ELR (cell line): ENCODE data around the gene MX1.

Experiments used
- DNase-seq: peaks from one replicate; pipeline ENCODE4 v3.0.0-alpha.2; 2015; ENCODE audit warnings: low read depth

Gene MX1

DNA sequence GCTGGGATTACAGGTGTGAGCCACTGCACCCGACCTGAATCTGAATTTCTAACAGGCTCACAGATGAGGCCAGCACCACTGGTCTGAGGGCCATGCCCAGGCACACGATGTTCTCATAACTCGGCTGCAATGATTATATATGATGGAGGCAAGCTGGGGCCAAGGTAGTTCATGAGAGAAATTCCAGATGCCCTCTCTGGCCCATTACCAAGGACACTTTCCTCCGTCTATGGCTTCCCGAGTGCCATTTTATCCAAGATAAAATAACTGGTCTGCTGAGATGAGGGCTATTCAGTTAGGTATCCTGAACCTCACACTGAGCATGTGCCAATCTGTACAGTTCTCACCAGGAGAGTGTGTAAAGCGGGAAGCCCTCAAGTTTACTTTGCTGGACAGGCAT is 65.4 kb downstream of the MX1 start:
- DNase-seq: no peak

DNA sequence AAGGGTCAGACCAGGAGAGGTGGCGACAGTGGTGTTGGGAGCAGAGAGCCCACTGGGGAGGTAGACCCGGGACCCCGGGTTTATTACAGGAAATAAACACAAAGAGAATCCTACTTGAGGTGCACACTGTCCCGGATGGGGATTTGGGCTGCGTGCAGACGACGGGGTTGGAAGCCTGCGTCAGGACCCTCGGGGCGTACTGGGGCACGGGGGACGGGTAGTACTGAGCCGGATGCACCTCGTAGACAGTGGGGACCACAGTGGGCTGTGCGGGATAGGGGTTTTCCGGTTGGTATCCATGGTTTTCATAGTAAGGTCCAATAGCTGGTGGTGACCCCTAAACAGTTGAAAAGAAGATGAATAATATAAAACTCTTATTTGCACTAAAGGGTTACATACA is 68.2 kb downstream of the MX1 start:
- no peak for DNase-seq

DNA sequence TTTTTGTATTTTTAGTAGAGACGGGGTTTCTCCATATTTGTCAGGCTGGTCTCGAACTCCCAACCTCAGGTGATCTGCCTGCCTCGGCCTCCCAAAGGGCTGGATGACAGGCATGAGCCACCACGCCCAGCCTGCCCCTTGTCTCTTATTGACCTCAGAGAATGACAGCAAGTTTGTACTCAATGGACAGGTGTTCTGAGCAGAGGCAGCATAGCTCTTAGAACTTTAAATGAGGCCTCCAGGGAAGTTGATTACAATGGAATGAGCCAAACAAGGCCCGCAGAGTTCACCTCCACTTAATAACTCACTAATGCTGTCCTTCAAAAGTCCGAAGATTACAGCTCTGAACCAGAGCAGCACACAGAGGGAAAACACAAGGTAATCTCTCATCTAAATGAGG is 71.0 kb downstream of the MX1 start:
- no peak for DNase-seq

DNA sequence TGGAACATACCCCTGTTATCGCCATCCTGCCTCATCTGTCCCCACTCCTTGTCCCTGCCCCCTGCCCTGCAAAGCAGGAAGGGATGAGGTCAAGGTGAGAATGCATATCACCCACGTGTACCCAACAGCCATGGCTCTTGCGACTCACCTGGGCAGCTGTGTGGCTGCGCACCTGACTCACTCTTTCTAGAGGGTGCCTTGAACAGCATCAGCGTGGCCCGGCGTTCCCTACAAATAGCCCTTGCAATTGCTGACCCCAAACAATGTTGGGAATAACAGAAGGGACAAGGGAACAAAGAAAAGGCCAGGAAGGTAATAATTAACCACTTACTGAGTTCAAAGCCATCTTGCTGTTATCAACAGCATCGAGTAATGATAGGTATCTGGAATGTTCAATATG is 71.7 kb downstream of the MX1 start:
- DNase-seq: no peak

DNA sequence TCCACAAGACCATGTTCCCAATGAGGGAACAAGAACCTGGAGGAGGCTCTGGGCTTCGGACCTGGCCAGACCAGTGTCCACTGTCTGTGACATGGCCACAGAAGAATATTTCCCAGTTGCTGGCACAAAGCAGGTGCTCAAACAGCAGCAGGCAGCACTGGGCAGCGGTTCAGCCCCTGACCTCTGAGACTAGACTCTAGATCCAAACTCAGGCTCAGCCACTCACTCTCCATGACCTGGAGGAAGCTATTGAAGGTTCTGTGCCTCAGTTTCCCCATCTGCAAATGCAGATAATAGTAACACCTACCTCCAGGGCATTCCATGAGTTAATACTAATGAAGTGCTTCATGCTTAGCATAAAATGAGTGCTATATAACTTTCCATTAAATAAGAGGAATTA is 73.9 kb downstream of the MX1 start:
- no peak for DNase-seq

DNA sequence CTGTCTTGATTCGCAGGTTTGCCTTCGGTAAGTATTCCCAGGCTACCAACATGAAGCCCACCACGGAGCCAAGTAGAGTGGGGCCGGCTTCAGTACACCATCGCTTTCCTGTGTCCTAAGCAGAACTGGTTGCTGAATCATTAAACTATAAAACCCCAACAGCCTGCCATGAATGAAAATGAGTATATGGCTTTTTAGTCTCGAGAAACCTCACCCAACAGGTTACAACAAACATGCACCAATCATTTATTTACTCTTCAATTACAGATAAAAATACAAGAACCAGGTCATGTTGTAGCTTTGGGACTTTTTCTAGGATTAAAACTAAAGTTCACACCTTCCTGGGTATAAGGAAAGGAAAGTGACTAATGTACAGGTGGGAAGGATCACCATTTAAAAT is 74.3 kb downstream of the MX1 start:
- no peak for DNase-seq

DNA sequence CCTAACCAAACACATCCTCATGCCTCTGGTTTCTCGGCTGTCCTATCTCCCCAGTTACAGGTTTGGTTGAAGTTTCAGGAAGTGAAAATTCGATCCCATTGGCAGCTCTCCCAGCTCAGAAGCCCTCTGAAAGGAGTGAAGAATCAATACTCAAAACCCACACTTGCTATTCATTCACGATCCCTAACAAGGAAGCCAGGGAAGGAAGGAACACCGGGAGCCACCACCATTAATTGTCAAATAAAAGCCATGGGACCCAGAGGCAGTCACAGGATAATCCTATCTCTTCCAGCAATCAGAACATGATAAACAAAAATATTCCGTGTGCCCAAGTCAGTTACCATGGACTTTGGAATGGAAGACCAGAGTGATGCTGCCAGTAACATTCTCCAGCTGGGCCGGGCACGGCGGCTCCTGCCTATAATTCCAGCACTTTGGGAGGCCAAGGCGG is 74.9 kb downstream of the MX1 start:
- DNase-seq: no peak

DNA sequence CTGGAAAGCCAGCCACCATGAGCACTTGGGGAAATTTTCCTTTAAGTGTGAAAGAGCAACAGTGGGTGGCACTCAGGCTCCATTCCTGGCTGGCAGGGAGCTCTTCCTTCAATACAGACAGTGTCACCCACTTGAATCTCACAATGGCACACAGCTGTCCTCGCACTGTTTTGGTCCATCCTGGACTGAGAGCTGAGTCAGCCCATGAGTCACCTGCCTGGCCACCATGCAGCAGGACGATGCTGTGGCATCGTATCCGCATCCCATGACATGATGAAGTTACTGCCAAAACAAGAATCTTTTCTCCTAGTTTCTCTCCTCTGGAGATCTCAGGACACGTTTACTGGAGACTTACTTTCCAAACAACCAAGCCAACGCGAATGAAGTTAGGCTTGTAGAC is 75.9 kb downstream of the MX1 start:
- peak; percentile 8 for DNase-seq

DNA sequence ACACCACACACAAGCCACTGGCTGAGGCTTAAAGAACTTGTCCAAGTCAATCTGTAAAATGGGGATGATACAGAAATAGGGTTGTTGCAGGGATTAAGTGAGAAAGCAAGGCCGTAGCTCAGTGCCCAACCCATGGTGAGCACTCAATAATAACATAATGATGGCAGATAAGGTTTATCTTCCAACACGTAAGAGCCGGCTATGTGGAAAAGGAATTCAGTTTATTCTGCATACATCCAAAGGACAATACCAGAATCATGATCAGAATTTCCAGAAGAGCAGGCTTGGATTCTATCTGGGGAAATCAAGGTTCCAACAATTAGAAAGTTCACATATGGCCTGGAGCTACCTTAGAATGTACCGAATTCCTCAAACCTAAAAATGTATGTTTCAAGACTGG is 77.3 kb downstream of the MX1 start:
- DNase-seq: no peak

DNA sequence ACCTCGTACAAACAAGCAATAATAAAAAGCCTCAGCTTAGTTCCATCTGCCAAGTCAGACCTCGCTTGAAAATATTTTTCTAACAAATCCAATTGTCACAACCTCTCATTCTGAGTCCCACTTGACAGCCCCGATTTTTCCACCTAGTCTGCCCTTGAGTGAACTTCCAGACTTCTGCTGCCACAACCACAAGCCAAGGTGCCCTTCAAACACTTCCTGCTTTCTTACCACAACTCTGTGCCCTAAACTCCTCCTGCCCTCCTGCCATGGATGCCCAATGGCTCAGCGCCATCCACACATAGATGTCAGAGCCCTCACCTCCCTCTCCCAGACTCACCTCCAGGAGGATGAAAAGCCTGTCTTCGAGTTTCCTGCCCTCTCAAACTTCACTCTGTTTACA is 78.0 kb downstream of the MX1 start:
- DNase-seq: no peak

DNA sequence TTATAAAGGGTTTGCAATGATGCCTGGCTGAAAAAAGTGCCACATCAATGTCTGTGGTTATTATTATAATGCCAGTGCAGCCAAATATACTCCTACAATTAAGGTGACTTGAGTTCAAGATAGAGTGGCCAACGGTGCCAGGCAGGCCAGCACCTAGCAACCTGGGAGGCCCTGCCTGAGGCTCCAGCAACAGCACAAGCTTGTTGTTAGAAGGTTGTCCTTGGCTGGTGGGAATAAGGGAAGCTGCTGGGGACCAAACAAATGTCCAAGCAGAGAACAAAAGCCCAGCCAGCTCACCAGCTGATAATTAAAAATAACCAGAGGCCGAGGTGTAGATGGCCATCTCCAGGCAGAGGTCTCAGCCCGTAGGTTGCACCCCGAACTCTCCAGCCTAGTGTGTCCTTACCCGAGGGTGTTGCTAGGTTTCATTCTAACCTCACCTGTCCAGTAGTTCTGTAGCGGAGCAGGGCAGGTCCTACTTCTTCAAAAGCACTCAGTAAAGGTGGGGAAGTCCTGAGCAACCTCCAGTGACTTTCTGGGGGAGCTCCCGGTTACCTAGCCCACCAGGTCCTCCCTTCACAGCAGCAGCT is 80.1 kb downstream of the MX1 start:
- DNase-seq: no peak

DNA sequence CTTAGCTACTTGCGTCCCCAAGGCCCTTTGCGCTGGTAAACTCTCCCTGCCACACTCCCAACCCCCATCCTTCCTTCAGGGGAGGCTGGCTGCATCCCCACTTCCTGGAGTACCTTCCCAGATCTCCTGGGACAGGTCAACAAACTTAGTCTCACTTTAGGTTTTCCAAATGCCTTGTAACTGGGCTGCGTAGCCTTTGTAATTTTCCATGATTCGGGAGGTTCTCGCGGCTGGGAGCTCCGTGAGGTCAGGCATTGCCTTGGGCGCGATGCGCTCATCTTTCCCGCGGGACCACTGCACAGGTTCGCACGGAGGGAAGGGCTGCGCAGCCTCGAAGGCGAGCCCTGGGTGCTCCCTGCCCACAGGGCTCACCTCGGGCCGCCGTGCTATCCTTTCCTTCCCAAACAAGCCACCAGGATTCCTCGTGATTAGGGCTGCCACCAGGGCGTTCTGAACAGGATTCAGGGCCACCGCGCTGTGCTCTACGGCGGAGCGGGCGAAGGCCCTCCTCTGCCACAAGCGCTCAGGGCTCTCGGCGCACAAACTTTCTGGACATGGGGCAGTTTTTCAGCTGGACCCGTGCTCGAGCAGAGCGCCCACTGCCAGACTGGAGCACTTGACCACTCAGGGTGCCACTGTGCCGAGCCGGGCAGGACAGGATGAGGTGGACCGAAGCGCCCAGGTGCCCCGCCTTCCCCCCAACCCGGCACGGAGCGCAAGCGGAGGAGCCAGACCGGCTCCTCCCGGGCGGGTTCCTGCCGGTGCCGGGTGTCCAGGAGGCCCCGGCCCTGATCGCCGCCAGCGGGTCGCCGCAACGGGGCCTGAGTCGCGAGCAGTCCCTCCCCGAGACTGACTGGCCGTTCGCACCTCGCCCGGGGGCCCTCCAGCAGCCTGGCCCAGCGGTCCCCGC is 80.8 kb downstream of the MX1 start:
- no peak for DNase-seq

DNA sequence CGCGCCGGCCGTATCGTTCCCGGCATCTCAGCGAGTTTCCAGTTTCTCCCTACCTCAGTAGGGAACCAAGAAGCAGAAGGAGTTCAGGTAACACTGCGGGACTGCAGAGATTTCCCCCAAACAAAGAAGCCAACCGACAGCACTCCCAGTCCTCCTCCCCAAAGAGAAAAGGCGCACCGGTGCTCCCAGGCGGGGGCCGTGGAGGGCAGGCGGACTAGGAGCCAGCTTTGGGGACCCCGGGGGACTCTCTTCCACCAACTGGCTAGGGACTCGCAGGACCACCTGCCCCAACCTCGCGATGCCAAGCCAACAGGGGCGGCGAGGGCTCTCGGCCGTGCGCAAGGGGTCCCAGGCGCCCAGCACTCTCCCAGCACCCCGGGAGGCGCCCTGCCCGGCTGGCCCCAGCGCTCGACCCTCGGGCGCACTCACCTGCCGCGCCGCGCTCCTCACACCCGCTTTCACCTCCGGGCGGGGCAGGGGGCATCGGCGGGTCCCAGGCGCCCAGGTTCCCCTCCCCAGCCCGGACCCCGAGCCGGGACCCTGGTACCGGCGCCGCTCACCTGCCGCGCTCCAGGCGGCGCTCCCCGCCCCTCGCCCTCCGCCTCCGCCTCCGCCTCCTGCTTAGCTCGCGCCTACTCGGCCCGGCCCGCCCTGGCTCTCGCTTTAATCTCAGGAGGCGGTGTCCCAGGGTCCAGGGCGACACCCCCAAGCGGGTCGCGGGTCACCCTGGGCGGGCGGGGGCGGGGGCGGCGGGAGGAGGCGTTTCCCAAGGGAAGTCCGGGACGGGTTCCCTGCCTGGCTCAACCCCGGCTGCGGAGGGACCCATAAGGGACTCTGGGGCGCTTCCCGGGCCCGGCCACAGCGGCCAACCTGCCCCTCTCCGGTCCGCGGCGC is 81.7 kb downstream of the MX1 start, which contains the start of gene TMPRSS2:
Gene TMPRSS2 (minus strand): TSS at position 638 of the 894 bp plus-strand sequence. CDS start 10,025 bp downstream, outside the sequence.
- no peak for DNase-seq

DNA sequence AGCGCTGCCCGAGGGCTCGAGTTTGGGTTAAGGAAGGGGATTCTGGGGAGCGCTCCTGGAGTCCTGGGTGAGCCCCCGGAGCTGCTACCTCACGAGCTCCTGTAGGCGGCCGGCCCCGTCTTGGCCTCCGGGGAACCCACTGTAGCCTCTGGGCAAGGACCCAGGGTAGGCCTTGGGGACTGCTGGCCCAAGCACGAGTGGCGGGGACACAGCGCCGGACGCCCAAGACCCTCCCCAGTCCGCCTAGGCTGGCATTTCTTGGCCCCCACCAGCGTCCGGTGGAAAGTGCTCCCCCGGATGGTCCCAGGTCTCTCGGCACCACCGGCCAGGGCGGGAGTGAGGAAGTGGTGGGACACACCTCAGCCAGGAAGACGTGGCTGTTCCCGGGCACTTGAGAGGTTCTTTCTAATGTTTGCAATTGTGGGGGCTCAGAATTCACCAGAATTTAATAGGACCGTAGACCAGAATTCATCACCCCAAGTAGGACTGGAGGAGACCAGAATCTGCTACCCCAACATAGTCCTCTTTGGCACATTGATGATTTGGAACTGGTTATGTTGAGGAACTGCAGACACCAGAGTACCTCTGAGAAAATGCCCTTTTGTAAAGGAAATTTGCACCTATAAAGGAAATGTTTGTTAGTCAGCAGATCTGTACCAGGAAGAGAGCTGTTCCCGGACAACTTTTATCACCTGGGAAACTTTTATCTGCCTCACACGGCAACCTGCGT is 82.5 kb downstream of the MX1 start:
- no peak for DNase-seq
